Ectodermal cell (in vitro differentiated cells): ENCODE measurements around the gene PTP4A1.

Source experiments
- H3K27ac ChIP-seq: 2 replicates; pipeline ENCODE4 v1.7.0; 2013; ENCODE audit warnings: mild to moderate bottlenecking, low read depth, low read length; ENCODE audit not compliant: insufficient read depth, poor library complexity, severe bottlenecking
- H3K27me3 ChIP-seq: 2 replicates; pipeline ENCODE4 v1.7.0; 2013; ENCODE audit warnings: mild to moderate bottlenecking, low read length; ENCODE audit not compliant: insufficient read depth, control insufficient read depth, poor library complexity, severe bottlenecking
- H3K36me3 ChIP-seq: one replicate; pipeline ENCODE4 v1.7.0; 2013; ENCODE audit warnings: low read length; ENCODE audit not compliant: control insufficient read depth, insufficient read depth
- H3K4me1 ChIP-seq: one replicate; pipeline ENCODE4 v1.7.0; 2013; ENCODE audit warnings: low read length; ENCODE audit not compliant: control insufficient read depth, insufficient read depth
- H3K4me3 ChIP-seq: 2 replicates; pipeline ENCODE4 v1.7.0; 2013; ENCODE audit warnings: low read depth, low read length, control low read depth; ENCODE audit not compliant: insufficient read depth
- H3K9me3 ChIP-seq: 2 replicates; pipeline ENCODE4 v1.7.0; 2013; ENCODE audit warnings: mild to moderate bottlenecking, low read length, moderate library complexity; ENCODE audit not compliant: control insufficient read depth
- WGBS, 2 experiments: methylation state at CpG; one replicate each; pipeline ENCODE4 v1.1.7; 2013; ENCODE audit warnings: missing lambda C conversion rate in 2 of 2; 5-methylcytosine and 5-hydroxymethylcytosine counted together

Gene PTP4A1

DNA sequence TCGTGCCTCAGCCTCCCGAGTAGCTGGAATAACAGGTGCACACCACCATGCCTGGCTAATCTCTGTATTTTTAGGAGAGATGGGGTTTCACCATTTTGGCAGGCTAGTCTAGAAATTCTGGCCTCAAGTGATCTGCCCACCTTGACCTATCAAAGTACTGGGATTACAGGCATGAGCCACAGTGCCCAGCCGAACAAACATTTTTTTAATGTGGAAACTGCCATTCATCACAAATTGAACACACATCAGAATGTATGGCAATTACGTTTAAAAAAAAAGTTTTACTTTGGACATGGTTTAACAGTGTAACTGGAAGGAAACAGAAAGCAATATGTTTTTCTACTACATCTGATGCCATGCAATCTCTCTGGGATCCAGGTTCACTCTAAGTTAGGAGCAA is 38.3 kb upstream of the PTP4A1 start:
- peaks cover 21% of the 10 kb centered on the region for H3K27me3 ChIP-seq
- WGBS, 2 experiments = 92 to 94% methylated on average over 4 of the region's 4 CpGs

GRCh38 chr6:63537201-63537958 is 34.9 kb upstream of the PTP4A1 start:
- no peak overlapping the region for H3K4me3 ChIP-seq
- WGBS, 2 experiments = 35 to 42% methylated on average over 9 of the region's 9 CpGs
- no peaks in the 10 kb centered on the region for H3K36me3 ChIP-seq
- no peaks in the 10 kb centered on the region for H3K9me3 ChIP-seq
- H3K27me3 ChIP-seq = peaks cover 41% of the 10 kb centered on the region
- H3K27ac ChIP-seq = no peak overlapping the region
- H3K4me1 ChIP-seq = peaks cover 3% of the 10 kb centered on the region

More for the DNA sequence above, 38.3 kb upstream of the PTP4A1 start:
- Histone ChIP-seq H3K4me1 (peaks cover 3% of the 10 kb centered on the region), H3K4me3 (no peak overlapping the region), H3K9me3 (no peaks in the 10 kb centered on the region), H3K27ac (no peak overlapping the region), H3K36me3 (no peaks in the 10 kb centered on the region)

DNA sequence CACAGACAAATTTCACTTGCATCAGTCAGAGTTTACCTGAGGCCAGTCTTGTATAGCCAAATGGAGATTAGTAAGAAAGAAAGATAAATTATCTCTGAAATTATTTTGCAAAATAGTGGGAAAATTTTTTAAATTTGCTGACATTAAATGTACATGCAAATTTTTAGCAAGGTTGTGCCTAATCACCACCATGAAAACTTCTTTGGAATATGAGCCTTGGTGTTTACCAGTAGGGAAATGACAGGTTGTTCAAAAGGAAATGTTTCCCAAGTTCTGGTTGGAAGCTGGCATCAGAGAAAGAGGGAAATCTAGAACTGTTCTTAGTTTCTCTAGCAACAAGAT is 34.4 kb upstream of the PTP4A1 start:
- Histone ChIP-seq H3K27me3 (peaks cover 46% of the 10 kb centered on the region), H3K9me3 (no peaks in the 10 kb centered on the region), H3K4me1 (peaks cover 3% of the 10 kb centered on the region), H3K36me3 (no peaks in the 10 kb centered on the region), H3K4me3 (no peak overlapping the region), H3K27ac (no peak overlapping the region)

DNA sequence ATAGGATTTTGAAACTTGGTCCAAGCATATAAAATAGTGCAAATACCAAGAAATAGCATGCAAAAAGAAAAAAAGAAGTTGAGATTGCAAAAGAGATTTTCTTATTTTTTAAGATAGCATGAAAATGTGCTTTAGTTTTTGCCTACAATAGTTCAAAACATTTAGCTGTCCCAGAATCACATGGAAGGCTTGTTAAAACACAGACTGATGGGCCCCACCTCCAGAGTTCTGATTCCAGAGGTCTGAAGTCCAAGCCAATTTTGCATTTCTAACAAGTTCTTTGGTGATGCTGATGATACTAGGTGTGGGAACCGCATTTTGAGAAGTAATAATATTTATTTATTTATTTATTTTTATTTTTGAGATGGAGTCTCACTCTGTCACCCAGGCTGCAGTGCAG is 33.7 kb upstream of the PTP4A1 start:
- peaks cover 50% of the 10 kb centered on the region for H3K27me3 ChIP-seq

DNA sequence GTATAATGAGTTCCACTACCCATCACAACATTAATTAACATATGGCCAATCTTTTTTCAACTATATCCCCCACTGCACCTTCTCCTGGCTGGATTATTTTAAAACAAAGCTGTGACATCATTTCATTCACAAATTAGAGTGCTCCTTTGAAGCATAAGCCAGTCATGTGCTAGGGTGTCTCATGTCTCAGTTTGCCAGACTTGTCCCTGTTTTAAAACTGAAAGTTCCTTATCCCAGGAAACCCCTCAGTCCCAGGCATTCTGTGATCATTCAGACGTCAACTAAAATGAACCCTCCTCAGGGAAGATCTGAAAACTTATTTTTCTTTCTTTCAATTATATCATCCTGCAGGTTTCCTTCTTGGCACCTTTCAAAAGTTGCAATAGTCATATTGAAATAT is 29.3 kb upstream of the PTP4A1 start:
- no peaks in the 10 kb centered on the region for H3K36me3 ChIP-seq
- 86 to 87% methylated on average over 1 of the region's 1 CpG for WGBS, 2 experiments
- H3K27me3 ChIP-seq = peaks cover 47% of the 10 kb centered on the region
- no peak overlapping the region for H3K4me3 ChIP-seq
- no peaks in the 10 kb centered on the region for H3K4me1 ChIP-seq
- no peaks in the 10 kb centered on the region for H3K9me3 ChIP-seq
- no peak overlapping the region for H3K27ac ChIP-seq

More for the DNA sequence above, 33.7 kb upstream of the PTP4A1 start:
- no peaks in the 10 kb centered on the region for H3K36me3 ChIP-seq
- no peak overlapping the region for H3K27ac ChIP-seq
- no peaks in the 10 kb centered on the region for H3K9me3 ChIP-seq
- H3K4me1 ChIP-seq = peaks cover 3% of the 10 kb centered on the region
- no CpG with 5 or more reads among the region's 1 CpG for WGBS, 2 experiments
- H3K4me3 ChIP-seq = no peak overlapping the region

GRCh38 chr6:63543982-63544381 is 28.3 kb upstream of the PTP4A1 start:
- H3K4me3 ChIP-seq = no peak overlapping the region
- H3K9me3 ChIP-seq = no peaks in the 10 kb centered on the region
- H3K27me3 ChIP-seq = peaks cover 38% of the 10 kb centered on the region
- H3K36me3 ChIP-seq = no peaks in the 10 kb centered on the region
- H3K27ac ChIP-seq = no peak overlapping the region
- H3K4me1 ChIP-seq = no peaks in the 10 kb centered on the region
- 82 to 94% methylated on average over 2 to 3 of the region's 3 CpGs for WGBS, 2 experiments

DNA sequence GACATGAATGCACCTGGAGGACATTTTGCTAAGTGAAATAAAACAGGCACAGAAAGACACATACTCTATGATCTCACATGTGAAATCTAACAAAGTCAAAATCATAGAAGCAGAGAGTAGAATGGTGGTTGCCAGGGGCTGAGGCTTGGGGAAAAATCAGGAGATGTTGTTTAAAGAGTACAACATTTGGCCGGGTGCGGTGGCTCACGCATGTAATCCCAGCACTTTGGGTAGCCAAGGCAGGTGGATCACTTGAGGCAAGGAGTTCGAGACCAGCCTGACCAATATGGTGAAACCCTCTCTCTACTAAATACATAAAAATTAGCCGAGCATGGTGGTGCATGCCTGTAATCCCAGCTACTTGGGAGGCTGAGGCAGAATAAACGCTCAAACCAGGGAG is 26.0 kb upstream of the PTP4A1 start:
- Histone ChIP-seq H3K4me3 (no peak overlapping the region), H3K27me3 (peaks cover 20% of the 10 kb centered on the region), H3K36me3 (no peaks in the 10 kb centered on the region), H3K9me3 (no peaks in the 10 kb centered on the region), H3K27ac (no peak overlapping the region), H3K4me1 (no peaks in the 10 kb centered on the region)
- 88 to 93% methylated on average over 6 of the region's 6 CpGs for WGBS, 2 experiments

DNA sequence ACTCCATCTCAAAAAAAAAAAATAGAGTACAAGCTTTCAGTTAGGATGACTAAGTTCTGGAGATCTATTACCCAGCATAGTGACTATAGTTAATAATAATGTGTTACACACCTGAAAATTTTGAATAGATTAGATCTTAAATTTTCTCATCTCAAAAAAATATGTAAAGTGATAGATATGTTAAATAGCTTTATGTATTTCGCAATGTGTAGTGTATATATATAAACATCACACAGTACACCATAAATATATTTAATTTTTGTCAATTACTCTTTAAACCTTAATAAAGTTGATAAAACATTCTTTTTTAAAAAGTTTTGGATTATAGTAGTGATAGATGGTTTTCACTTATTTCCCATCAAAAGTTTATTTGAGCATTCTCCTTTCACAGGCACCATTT is 25.6 kb upstream of the PTP4A1 start:
- H3K27me3 ChIP-seq = peaks cover 20% of the 10 kb centered on the region
- no peaks in the 10 kb centered on the region for H3K9me3 ChIP-seq
- WGBS, 2 experiments = no CpG with 5 or more reads among the region's 1 CpG
- no peak overlapping the region for H3K27ac ChIP-seq
- H3K36me3 ChIP-seq = no peaks in the 10 kb centered on the region
- no peaks in the 10 kb centered on the region for H3K4me1 ChIP-seq
- H3K4me3 ChIP-seq = no peak overlapping the region

GRCh38 chr6:63549076-63549475 is 23.2 kb upstream of the PTP4A1 start:
- Histone ChIP-seq H3K27ac (no peak overlapping the region), H3K27me3 (peaks cover 7% of the 10 kb centered on the region), H3K4me3 (no peak overlapping the region), H3K4me1 (no peaks in the 10 kb centered on the region), H3K9me3 (no peaks in the 10 kb centered on the region), H3K36me3 (no peaks in the 10 kb centered on the region)
- 88 to 89% methylated on average over 5 of the region's 5 CpGs for WGBS, 2 experiments

- 92 to 94% methylated on average over 3 of the region's 3 CpGs for WGBS, 2 experiments
- no peak overlapping the region for H3K4me3 ChIP-seq
- H3K4me1 ChIP-seq = no peaks in the 10 kb centered on the region
- no peak overlapping the region for H3K27ac ChIP-seq
- H3K27me3 ChIP-seq = no peaks in the 10 kb centered on the region
- no peaks in the 10 kb centered on the region for H3K9me3 ChIP-seq
- H3K36me3 ChIP-seq = no peaks in the 10 kb centered on the region
Measured at GRCh38 chr6:63553208-63553607, 19.1 kb upstream of the PTP4A1 start.

DNA sequence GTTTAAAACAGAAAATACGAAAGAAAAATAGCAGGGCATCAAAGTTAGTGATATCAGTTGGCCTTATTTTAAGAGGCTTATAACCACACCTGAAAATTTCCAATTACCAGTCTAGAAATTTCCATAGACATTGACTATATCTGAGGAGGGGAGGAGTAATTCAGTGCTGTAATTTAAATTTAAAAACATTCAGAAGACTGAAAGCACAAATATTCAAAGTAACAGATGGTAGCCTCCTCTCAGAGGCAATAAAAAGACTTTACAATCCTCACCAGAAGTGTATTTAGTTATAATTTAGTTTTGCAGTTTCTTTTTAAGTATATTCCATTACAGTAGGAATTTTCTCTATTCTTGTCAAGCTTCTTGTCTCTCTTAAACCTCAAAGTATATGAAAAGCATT is 18.4 kb upstream of the PTP4A1 start:
- Histone ChIP-seq H3K4me1 (no peaks in the 10 kb centered on the region), H3K27me3 (no peaks in the 10 kb centered on the region), H3K27ac (no peak overlapping the region), H3K36me3 (no peaks in the 10 kb centered on the region), H3K9me3 (no peaks in the 10 kb centered on the region), H3K4me3 (no peak overlapping the region)
- WGBS, 2 experiments = 43 to 77% methylated on average over 1 of the region's 1 CpG
